ENCODE measurements around the gene CACNA1I.
"Not testable (repeated sequence)": the region's sequence is repeated elsewhere in the genome, so short reads cannot be mapped to it uniquely, and the experiment has no call there.

CACNA1I gene

GRCh38 chr22:39721206-39722031 lies 150.9 kb downstream of the CACNA1I start:
- no peak for DNase-seq (ENCODE audit: low read depth in 2 of 2)

GRCh38 chr22:39722032-39722325 lies 151.4 kb downstream of the CACNA1I start:
- no peak for DNase-seq (ENCODE audit: low read depth in 2 of 2)

GRCh38 chr22:39722501-39722900 lies 151.9 kb downstream of the CACNA1I start:
- DNase-seq (ENCODE audit: low read depth in 2 of 2) = no peak

DNA sequence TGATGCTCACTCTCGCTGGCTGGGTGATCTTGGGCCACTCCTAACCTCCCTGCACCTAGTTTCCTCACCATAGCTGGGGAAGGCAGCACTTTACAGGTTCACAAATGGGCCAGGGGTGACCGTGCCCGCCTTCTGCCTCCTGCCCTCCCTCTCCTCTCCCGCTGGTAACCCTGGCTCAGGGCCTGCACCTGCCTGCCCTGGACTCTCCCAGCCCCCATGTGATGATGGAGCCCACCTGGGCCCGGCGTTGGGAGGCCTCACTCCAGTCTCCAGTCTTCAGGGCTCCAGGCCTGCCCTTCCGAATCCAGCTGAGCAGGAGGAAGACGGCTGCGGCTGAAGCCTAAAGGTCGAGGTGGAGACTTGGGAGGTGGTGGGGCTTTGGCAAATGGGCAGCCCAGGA lies 152.9 kb downstream of the CACNA1I start:
- no peak for DNase-seq (ENCODE audit: low read depth in 2 of 2)

- DNase-seq (ENCODE audit: low read depth in 2 of 2) = no peak
These were observed 153.4 kb downstream of the CACNA1I start for GRCh38 chr22:39723899-39724351.

GRCh38 chr22:39724390-39724789 lies 153.8 kb downstream of the CACNA1I start:
- no peak for DNase-seq (ENCODE audit: low read depth in 2 of 2)

GRCh38 chr22:39724857-39725256 lies 154.3 kb downstream of the CACNA1I start:
- DNase-seq (ENCODE audit: low read depth in 2 of 2) = no peak

- DNase-seq (ENCODE audit: low read depth in 2 of 2) = no peak
These were observed 154.9 kb downstream of the CACNA1I start for GRCh38 chr22:39725351-39726035.

DNA sequence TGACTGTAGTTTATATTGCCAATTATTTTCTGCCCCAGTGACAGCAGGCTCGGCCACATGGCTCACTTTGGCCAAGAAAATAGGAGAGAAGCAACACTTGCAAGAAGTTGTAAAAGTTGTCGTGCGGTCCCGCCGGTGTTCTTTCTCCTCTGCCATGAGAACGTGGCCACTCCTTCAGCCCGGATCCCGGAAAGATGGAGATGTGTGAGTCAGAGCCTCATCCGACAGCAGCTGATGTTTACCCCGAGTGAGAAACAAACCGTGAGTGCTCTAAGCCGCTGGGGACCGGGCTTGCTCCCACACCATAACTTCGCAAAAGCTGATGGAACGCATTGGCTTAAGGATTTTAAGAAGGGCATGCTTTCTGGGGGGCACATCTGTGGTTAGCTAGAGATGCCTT lies 157.0 kb downstream of the CACNA1I start:
- no peak for DNase-seq (ENCODE audit: low read depth in 2 of 2)

GRCh38 chr22:39728236-39728860 lies 157.8 kb downstream of the CACNA1I start:
- DNase-seq (ENCODE audit: low read depth in 2 of 2) = no peak

GRCh38 chr22:39729141-39729934 lies 158.8 kb downstream of the CACNA1I start:
- DNase-seq (ENCODE audit: low read depth in 2 of 2) = no peak

DNA sequence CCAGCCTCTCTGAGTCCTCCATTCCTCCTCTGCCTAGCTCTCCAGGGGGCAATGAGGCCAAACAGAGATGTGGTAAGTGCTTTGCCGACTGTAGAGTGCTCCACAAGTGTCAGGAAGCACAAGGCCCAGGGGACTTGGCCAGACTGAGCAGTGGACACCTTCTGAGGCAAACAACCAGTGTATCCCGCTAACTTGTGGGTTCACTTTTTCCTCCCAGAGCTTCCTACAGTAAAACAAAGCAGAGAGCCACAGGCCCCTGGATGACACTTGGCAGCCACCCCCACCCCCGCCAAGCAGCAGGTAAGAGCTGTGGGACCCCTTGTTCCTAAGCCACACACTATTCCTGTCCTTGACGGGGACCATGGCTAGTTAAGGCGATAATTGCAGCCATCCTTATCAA lies 160.9 kb downstream of the CACNA1I start:
- DNase-seq (ENCODE audit: low read depth in 2 of 2) = no peak

DNA sequence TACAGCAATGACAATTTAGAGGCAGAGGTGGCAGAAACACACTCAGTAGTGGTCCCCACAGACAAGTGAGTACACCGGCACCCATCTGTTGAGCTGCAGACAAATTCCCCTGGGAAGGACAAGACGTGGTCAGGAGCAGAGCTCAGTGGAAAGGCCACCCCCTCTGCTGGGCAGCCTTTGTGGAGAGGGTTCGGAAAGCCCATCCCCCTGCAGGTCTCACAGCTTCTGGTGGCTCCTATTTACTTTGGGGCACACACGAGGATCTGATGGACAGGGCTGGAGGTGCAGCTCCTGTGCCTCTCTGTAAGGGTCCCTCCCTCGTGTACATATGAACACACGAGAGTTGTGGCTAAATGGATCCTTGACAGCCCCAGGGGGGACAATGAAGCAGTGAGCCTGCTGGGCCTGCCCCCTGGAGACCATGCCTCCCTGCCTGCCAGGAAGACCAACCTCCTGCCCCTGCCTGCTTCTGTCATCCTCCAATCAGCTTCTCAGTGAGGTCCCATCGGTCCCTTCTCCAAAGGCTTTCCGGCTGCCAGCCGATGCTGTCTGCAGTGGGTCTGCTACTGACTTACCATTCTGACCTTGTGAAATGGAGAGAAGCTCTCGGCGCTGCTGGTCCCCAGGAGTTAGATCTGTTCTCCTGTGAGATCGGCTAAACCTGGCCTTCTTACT lies 161.5 kb downstream of the CACNA1I start:
- DNase-seq (ENCODE audit: low read depth in 2 of 2) = no peak

DNA sequence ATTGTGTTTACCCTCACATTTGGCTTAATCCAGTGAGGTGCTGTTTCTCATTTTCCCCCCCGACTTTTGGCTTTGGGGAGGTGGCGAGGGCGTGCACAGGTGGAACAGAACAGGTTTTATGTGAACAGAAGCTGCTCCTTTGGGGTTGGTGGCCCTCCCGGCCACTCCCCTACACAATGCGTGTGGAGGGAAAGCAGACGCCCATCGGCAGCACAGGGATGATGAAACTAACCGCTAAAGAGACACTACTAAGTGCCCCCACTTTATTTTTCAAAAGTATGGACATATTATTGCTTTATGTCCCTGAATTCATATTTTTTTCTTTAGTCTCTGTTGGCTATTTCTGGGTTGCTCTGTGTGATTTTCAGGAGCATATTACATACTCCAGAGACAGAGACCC lies 162.1 kb downstream of the CACNA1I start:
- no peak for DNase-seq (ENCODE audit: low read depth in 2 of 2)

GRCh38 chr22:39733191-39733590 lies 162.6 kb downstream of the CACNA1I start:
- DNase-seq (ENCODE audit: low read depth in 2 of 2) = no peak

GRCh38 chr22:39734046-39734445 lies 163.5 kb downstream of the CACNA1I start:
- DNase-seq (ENCODE audit: low read depth in 2 of 2) = not testable (repeated sequence)

- DNase-seq (ENCODE audit: low read depth in 2 of 2) = no peak
These were observed 164.3 kb downstream of the CACNA1I start for GRCh38 chr22:39734866-39735265.

DNA sequence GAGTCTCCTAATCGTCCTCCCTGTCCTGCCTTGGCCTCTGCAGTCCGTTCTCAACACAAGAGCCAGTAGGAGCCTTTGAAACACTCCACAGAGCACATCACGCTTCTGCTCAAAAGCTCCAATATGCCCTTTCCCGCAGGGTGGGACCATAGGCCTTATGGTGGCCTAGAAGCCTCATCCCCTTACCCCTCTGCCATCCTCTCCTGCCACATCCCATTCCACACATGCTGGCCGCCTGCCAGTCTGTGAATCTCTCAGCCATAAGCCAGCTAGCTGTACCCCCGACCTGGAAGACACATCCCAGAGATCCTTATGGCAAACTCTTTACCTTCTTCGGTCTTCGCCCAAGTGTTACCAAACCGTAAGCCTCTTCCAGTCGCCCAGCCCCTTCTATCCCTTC lies 165.2 kb downstream of the CACNA1I start:
- DNase-seq (ENCODE audit: low read depth in 2 of 2) = no peak

DNA sequence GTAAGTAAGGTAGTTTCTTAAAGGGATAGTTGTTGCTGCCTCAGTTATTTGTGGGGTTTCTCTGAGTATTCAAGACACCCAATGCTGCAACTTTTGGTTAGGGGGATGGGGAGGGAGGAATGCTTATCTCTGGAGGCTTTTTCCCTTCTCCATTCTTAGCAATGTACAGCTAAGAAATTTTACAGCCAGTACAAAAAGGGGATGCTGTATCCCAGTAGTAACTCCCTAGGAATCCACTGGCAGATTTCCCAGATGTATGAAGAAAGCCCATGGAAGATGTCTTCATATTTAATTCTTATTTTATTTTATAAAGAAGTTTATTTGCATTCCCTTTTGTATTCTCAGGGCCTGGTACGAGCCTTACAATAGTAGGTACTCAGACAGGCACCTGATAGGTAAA lies 168.2 kb downstream of the CACNA1I start:
- DNase-seq (ENCODE audit: low read depth in 2 of 2) = no peak
